ENCODE data around the gene IFNA2.

DNA sequence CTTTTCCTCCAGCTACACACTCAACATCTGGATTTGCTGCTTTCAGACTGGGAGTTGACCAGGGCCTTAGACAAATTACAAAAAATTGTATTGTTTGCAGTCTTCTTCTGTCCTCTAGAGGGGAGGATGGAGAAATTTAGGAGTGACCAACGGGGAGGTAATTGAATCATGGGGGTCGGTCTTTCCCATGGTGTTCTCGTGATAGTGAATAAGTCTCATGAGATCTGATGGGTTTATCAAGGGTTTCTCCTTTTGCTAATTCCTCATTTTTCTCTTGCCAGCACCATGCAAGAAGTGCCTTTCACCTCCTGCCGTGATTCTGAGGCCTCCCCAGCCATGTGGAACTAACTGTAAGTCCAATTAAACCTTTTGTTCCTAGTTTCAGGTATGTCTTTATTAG, 28.0 kb upstream of the IFNA2 start:
- TF ChIP-seq, protein P1, sequence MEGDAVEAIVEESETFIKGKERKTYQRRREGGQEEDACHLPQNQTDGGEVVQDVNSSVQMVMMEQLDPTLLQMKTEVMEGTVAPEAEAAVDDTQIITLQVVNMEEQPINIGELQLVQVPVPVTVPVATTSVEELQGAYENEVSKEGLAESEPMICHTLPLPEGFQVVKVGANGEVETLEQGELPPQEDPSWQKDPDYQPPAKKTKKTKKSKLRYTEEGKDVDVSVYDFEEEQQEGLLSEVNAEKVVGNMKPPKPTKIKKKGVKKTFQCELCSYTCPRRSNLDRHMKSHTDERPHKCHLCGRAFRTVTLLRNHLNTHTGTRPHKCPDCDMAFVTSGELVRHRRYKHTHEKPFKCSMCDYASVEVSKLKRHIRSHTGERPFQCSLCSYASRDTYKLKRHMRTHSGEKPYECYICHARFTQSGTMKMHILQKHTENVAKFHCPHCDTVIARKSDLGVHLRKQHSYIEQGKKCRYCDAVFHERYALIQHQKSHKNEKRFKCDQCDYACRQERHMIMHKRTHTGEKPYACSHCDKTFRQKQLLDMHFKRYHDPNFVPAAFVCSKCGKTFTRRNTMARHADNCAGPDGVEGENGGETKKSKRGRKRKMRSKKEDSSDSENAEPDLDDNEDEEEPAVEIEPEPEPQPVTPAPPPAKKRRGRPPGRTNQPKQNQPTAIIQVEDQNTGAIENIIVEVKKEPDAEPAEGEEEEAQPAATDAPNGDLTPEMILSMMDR (IDR thresholded peaks at IDR 0.05) = no peak
- TF ChIP-seq POLR2A (IDR thresholded peaks at IDR 0.05) = no peak

Measured in uterus (tissue), 2 donors.